ENCODE data around the gene HSFX2. TPM values are rescaled to one million over a fixed set of nuclear protein-coding genes. Genes with fewer than 3 reads are reported as not detected.
A peak's percentile ranks its signal among the peaks of the same experiment; 100 is the strongest.

HSFX2 gene
- total RNA-seq, 1 experiment from 2014 or later = 2.1 TPM

DNA sequence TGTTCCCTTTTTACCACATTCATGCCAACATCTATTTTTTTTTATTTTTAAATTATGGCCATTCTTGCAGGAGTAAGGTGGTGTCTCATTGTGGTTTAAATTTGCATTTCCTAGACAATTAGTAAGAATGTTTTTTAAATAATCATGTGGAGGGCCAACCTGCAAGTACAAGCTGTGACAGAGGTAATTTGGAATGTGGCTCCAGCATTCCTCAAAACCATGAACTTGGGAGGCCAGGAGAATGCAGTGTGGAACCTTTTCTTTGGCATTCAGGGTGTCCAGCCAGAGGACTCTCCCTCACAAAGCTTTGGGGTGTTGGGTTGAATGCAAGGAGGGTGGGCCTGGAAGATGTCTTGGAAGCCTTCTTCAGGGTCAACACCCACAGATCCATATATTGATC lies 43.7 kb upstream of the HSFX2 start:
- CTCF ChIA-PET = interaction anchor here (0.6 kb wide), 1 partner anchor 159 kb away, joined by 3 read pairs; no protein-coding TSS in a partner anchor
- H3K4me3 Mint-ChIP-seq (ENCODE audit: low read depth, unreplicated experiment) = no peak overlapping the region
- intact Hi-C loops (cut with micrococcal nuclease; ENCODE audit: unreplicated experiment) = no loop called here
- peaks cover 49% of the 10 kb centered on the region for H3K27me3 Mint-ChIP-seq (ENCODE audit: unreplicated experiment)
- no peaks in the 10 kb centered on the region for H3K4me1 Mint-ChIP-seq (ENCODE audit: low read depth, unreplicated experiment)
- TF ChIP-seq, protein P1, sequence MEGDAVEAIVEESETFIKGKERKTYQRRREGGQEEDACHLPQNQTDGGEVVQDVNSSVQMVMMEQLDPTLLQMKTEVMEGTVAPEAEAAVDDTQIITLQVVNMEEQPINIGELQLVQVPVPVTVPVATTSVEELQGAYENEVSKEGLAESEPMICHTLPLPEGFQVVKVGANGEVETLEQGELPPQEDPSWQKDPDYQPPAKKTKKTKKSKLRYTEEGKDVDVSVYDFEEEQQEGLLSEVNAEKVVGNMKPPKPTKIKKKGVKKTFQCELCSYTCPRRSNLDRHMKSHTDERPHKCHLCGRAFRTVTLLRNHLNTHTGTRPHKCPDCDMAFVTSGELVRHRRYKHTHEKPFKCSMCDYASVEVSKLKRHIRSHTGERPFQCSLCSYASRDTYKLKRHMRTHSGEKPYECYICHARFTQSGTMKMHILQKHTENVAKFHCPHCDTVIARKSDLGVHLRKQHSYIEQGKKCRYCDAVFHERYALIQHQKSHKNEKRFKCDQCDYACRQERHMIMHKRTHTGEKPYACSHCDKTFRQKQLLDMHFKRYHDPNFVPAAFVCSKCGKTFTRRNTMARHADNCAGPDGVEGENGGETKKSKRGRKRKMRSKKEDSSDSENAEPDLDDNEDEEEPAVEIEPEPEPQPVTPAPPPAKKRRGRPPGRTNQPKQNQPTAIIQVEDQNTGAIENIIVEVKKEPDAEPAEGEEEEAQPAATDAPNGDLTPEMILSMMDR (IDR thresholded peaks at IDR 0.05; ENCODE audit: unreplicated experiment) = no peak
- no peak for DNase-seq
- no peak overlapping the region for H3K27ac Mint-ChIP-seq (ENCODE audit: unreplicated experiment)
- H3K9me3 Mint-ChIP-seq (ENCODE audit: low read depth, unreplicated experiment) = no peaks in the 10 kb centered on the region
- no TSS peak for BruUV-seq (replicated peaks)
- no peaks in the 10 kb centered on the region for H3K36me3 Mint-ChIP-seq (ENCODE audit: insufficient read depth, unreplicated experiment)

DNA sequence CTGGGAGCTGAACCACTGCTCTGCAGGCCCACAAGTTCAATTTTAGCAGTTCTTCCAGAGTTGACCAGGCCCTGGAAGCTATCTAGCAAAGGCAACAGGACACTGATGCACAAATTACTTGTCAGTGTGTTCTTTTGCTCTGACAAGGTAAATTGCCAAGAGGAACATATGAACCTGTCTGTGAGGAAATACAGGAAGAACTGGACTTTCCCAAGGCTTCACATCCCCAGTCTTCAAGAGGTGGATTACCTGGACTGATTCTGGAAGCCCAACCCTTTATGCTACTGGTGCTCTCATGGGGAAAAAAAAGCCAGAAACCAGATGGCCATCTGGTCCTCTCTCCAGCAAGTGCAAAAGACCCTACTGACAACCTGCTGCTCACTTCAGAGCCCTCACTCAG lies 38.4 kb upstream of the HSFX2 start:
- no TSS peak for BruUV-seq (replicated peaks)
- CTCF ChIA-PET = no interaction called here
- TF ChIP-seq, protein P1 (IDR thresholded peaks at IDR 0.05; ENCODE audit: unreplicated experiment) = no peak
- peaks cover 20% of the 10 kb centered on the region for H3K4me1 Mint-ChIP-seq (ENCODE audit: low read depth, unreplicated experiment)
- peaks cover 29% of the 10 kb centered on the region for H3K27me3 Mint-ChIP-seq (ENCODE audit: unreplicated experiment)
- no peak overlapping the region for H3K27ac Mint-ChIP-seq (ENCODE audit: unreplicated experiment)
- no peaks in the 10 kb centered on the region for H3K9me3 Mint-ChIP-seq (ENCODE audit: low read depth, unreplicated experiment)
- intact Hi-C loops (cut with micrococcal nuclease; ENCODE audit: unreplicated experiment) = no loop called here
- no peak for DNase-seq
- no peak overlapping the region for H3K4me3 Mint-ChIP-seq (ENCODE audit: low read depth, unreplicated experiment)
- peaks cover 24% of the 10 kb centered on the region for H3K36me3 Mint-ChIP-seq (ENCODE audit: insufficient read depth, unreplicated experiment)

DNA sequence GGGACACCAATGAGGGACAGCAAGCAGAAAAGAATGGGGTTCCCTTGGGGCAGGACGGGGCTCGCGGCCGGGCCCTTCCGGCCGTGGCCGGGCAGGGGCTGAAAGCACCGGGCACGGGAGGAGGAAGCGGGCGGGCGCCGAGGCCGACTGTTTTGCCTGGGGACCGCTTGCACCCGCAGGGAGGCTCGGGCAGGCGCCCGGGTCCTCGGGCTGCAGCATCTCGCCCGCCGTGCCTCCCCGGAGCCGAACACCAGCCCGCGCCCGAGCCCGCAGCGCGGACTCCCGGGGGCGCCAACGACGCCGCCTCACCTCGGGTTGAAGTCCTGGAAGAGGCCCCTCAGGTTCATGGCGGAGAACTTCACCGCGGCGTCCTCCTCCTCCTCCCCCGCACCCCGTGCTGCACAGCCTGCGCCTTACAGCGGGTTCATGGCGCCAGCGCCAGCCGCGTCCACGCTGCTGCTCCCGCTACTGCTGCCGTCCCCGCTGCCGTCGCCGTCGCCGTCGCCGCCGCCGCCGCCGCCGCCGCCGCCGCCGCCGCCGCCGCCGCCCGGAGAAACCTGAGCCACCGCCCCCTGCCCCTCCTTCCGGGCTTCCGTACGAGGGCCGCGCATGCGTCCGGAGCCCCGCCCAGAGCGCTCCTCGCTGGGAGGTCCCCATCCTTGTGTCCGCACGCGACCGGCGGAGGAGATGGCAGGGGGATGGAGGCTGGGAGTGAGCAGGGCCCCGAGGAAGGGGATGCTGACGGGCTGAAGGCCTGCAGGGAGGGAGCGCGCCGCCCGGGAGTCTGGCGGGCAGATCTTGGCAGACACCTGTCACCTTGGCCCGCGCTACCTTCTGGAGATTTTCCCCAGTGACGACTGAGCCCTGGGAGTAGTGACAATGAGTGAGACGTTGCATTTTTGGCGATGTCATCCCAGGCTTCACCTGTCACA lies 36.4 kb upstream of the HSFX2 start, which contains the start of gene TMEM185A:
Gene TMEM185A, minus strand, starts transcription at position 559 of the 932 bp plus-strand sequence. Its CDS starts 212 bp downstream, at position 347.
- Mint-ChIP-seq H3K36me3 (ENCODE audit: insufficient read depth, unreplicated experiment) (peaks cover 24% of the 10 kb centered on the region), H3K4me3 (ENCODE audit: low read depth, unreplicated experiment) (peak within 1 kb of the TSS; percentile 98), H3K4me1 (ENCODE audit: low read depth, unreplicated experiment) (peaks cover 32% of the 10 kb centered on the region), H3K27me3 (ENCODE audit: unreplicated experiment) (peaks cover 25% of the 10 kb centered on the region), H3K9me3 (ENCODE audit: low read depth, unreplicated experiment) (no peaks in the 10 kb centered on the region), H3K27ac (ENCODE audit: unreplicated experiment) (peak within 1 kb of the TSS; percentile 94)
- CTCF ChIA-PET = no interaction called here
- intact Hi-C loops (cut with micrococcal nuclease; ENCODE audit: unreplicated experiment) = no loop called here
- no TSS peak for BruUV-seq (replicated peaks)
- peak; percentile 77 for DNase-seq
- TF ChIP-seq, protein P1 (IDR thresholded peaks at IDR 0.05; ENCODE audit: unreplicated experiment) = no peak

DNA sequence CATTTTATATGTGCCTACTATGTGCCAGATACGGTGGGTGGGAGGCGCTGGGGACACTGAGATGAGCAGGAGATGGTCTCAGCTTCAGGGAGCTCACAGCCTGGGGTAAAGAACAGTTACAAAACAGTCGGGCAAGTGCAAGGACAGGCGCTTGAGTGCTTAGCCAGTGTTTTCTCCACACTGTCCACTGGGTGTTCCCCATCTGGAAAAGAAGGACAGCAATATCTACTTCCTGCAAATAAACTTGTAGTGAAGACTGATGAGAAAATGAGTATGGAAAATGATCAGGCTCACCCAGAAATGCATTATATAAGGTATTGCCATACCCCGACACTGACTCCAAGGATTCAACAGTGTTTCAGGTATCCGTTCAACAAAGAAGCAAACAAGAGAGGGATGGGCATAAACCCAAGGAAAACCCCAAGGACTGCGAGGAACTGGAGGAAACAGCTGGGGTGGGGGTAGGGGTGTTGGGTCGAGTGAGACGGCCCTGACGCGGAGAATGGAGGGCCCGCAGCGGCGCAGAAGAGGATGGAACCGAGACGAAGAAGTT lies 35.6 kb upstream of the HSFX2 start:
- TF ChIP-seq, protein P1 (IDR thresholded peaks at IDR 0.05; ENCODE audit: unreplicated experiment) = no peak
- TSS peak; percentile 30 for BruUV-seq (replicated peaks)
- Mint-ChIP-seq H3K27ac (ENCODE audit: unreplicated experiment) (peak overlapping the region; percentile 94), H3K27me3 (ENCODE audit: unreplicated experiment) (peaks cover 18% of the 10 kb centered on the region), H3K4me1 (ENCODE audit: low read depth, unreplicated experiment) (peaks cover 32% of the 10 kb centered on the region), H3K9me3 (ENCODE audit: low read depth, unreplicated experiment) (no peaks in the 10 kb centered on the region), H3K36me3 (ENCODE audit: insufficient read depth, unreplicated experiment) (peaks cover 24% of the 10 kb centered on the region), H3K4me3 (ENCODE audit: low read depth, unreplicated experiment) (peak overlapping the region; percentile 98)
- CTCF ChIA-PET = no interaction called here
- intact Hi-C loops (cut with micrococcal nuclease; ENCODE audit: unreplicated experiment) = no loop called here
- peak; percentile 12 for DNase-seq

Measured in Calu3 (cell line).